ENCODE measurements around the gene SMIM35. TPM values are rescaled to one million over a fixed set of nuclear protein-coding genes. Genes with fewer than 3 reads are reported as not detected.

Gene SMIM35
- total RNA-seq, 1 experiment from 2014 or later: not detected

GRCh38 chr11:117973503-117973860 is 113.3 kb downstream of the SMIM35 start:
- H3K9me2 ChIP-seq (replicated peaks; ENCODE audit: low read length): no peaks in the 10 kb centered on the region
- ATAC-seq (no peak), DNase-seq (no peak)
- no peaks in the 10 kb centered on the region for H3F3A ChIP-seq (ENCODE audit: low read length, unreplicated experiment)
- no peak overlapping the region for H3K27ac ChIP-seq (ENCODE audit: low read length)
- H3K4me2 ChIP-seq (ENCODE audit: low read length): no peak overlapping the region
- H3K36me3 ChIP-seq (ENCODE audit: low read depth, low read length): no peaks in the 10 kb centered on the region
- no peak overlapping the region for H2AFZ ChIP-seq (ENCODE audit: low read length)
- H3K4me1 ChIP-seq (ENCODE audit: insufficient read depth, low read length): no peaks in the 10 kb centered on the region; the same call in 1 of the 2 replicates
- ChIA-PET POLR2A (ENCODE audit: unreplicated experiment) (no interaction called here), CTCF (no interaction called here)
- BruUV-seq (replicated peaks): no TSS peak
- H3K4me3 ChIP-seq (ENCODE audit: low read length): no peak overlapping the region
- no peaks in the 10 kb centered on the region for H3K9me3 ChIP-seq (ENCODE audit: low read length)
- no peaks in the 10 kb centered on the region for H3K79me2 ChIP-seq (ENCODE audit: low read length)
- H3K9ac ChIP-seq (ENCODE audit: low read length): no peak overlapping the region
- no peak for TF ChIP-seq EZH2phosphoT487 (IDR thresholded peaks at IDR 0.05; ENCODE audit: borderline replicate concordance, low read length)
- no peak for TF ChIP-seq EZH2 (IDR thresholded peaks at IDR 0.05; ENCODE audit: low read length, unreplicated experiment)
- no peak for TF ChIP-seq CTCF (conservative IDR thresholded peaks at IDR 0.05; ENCODE audit: low read depth, low read length)
- no peaks in the 10 kb centered on the region for H4K20me1 ChIP-seq (ENCODE audit: low read length)
- H3K27me3 ChIP-seq (ENCODE audit: low read length): peaks cover 64% of the 10 kb centered on the region
- intact Hi-C loops (cut with micrococcal nuclease): no loop called here

GRCh38 chr11:117972629-117973502 is 113.9 kb downstream of the SMIM35 start:
- no peaks in the 10 kb centered on the region for H3K79me2 ChIP-seq (ENCODE audit: low read length)
- no peak overlapping the region for H3K27ac ChIP-seq (ENCODE audit: low read length)
- BruUV-seq (replicated peaks): no TSS peak
- no peaks in the 10 kb centered on the region for H4K20me1 ChIP-seq (ENCODE audit: low read length)
- H2AFZ ChIP-seq (ENCODE audit: low read length): no peak overlapping the region
- DNase-seq (peak; percentile 37), ATAC-seq (no peak)
- no peaks in the 10 kb centered on the region for H3K9me2 ChIP-seq (replicated peaks; ENCODE audit: low read length)
- peaks cover 68% of the 10 kb centered on the region for H3K27me3 ChIP-seq (ENCODE audit: low read length)
- H3K4me3 ChIP-seq (ENCODE audit: low read length): no peak overlapping the region
- H3K9me3 ChIP-seq (ENCODE audit: low read length): no peaks in the 10 kb centered on the region
- H3K4me2 ChIP-seq (ENCODE audit: low read length): no peak overlapping the region
- H3F3A ChIP-seq (ENCODE audit: low read length, unreplicated experiment): no peaks in the 10 kb centered on the region
- H3K4me1 ChIP-seq (ENCODE audit: insufficient read depth, low read length): no peaks in the 10 kb centered on the region; the same call in 1 of the 2 replicates
- CTCF ChIA-PET: no interaction called here
- no peak for TF ChIP-seq CTCF (conservative IDR thresholded peaks at IDR 0.05; ENCODE audit: low read depth, low read length)
- TF ChIP-seq EZH2 (IDR thresholded peaks at IDR 0.05; ENCODE audit: low read length, unreplicated experiment): no peak
- no peak for TF ChIP-seq EZH2phosphoT487 (IDR thresholded peaks at IDR 0.05; ENCODE audit: borderline replicate concordance, low read length)
- POLR2A ChIA-PET (ENCODE audit: unreplicated experiment): interaction anchor here (0.5 kb wide), 1 partner anchor 59 kb away, joined by 8 read pairs; no protein-coding TSS in a partner anchor
- H3K9ac ChIP-seq (ENCODE audit: low read length): no peak overlapping the region
- intact Hi-C loops (cut with micrococcal nuclease): no loop called here
- no peaks in the 10 kb centered on the region for H3K36me3 ChIP-seq (ENCODE audit: low read depth, low read length)

GRCh38 chr11:117972044-117972443 is 114.7 kb downstream of the SMIM35 start:
- Histone ChIP-seq H3K4me3 (ENCODE audit: low read length) (no peak overlapping the region), H3K9me3 (ENCODE audit: low read length) (no peaks in the 10 kb centered on the region), H3K27me3 (ENCODE audit: low read length) (peaks cover 68% of the 10 kb centered on the region), H3K9ac (ENCODE audit: low read length) (no peak overlapping the region), H3K9me2 (replicated peaks; ENCODE audit: low read length) (no peaks in the 10 kb centered on the region), H3K27ac (ENCODE audit: low read length) (no peak overlapping the region), H3K4me1 (ENCODE audit: insufficient read depth, low read length) (no peaks in the 10 kb centered on the region; the same call in 1 of the 2 replicates), H3K79me2 (ENCODE audit: low read length) (no peaks in the 10 kb centered on the region), H3K4me2 (ENCODE audit: low read length) (no peak overlapping the region), H4K20me1 (ENCODE audit: low read length) (no peaks in the 10 kb centered on the region), H3K36me3 (ENCODE audit: low read depth, low read length) (no peaks in the 10 kb centered on the region), H2AFZ (ENCODE audit: low read length) (no peak overlapping the region), H3F3A (ENCODE audit: low read length, unreplicated experiment) (no peaks in the 10 kb centered on the region)
- ChIA-PET POLR2A (ENCODE audit: unreplicated experiment) (no interaction called here), CTCF (no interaction called here)
- TF ChIP-seq EZH2phosphoT487 (IDR thresholded peaks at IDR 0.05; ENCODE audit: borderline replicate concordance, low read length): no peak
- no peak for TF ChIP-seq CTCF (conservative IDR thresholded peaks at IDR 0.05; ENCODE audit: low read depth, low read length)
- no peak for TF ChIP-seq EZH2 (IDR thresholded peaks at IDR 0.05; ENCODE audit: low read length, unreplicated experiment)
- no TSS peak for BruUV-seq (replicated peaks)
- ATAC-seq (no peak), DNase-seq (no peak)
- intact Hi-C loops (cut with micrococcal nuclease): no loop called here

Data from PC-3 (cell line).